ENCODE results near the gene PCBP4.

PCBP4 gene

DNA sequence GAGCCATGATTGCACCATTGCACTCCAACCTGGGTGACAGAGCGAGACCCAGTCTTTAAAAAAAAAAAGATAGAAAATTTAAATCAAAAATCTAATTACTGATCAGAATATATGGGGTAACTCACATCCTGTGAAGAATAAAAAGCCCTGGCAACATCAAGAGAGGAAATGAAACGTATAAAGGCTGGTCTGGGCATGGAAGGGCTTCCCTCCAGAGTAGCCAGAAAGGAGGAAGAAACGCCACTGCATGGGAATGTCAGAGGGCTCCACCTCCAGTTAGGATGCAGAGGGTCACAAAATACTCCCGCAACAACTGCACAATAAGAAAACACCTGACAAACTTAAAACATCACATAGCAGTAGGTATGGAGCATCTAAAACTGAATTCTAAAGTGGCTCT, 59.2 kb downstream of the PCBP4 start:
- Histone ChIP-seq H3K9me3 (ENCODE audit: control insufficient read depth in 1 of 2, low read length in 2 of 2) (peaks cover 0 to 6% of the 10 kb centered on the region in 2 donors), H3K4me1 (ENCODE audit: control insufficient read depth in 1 of 2, insufficient read depth in 2 of 2, low read length in 2 of 2) (no peaks in the 10 kb centered on the region), H3K27me3 (ENCODE audit: low read depth, low read length) (no peaks in the 10 kb centered on the region), H3K27ac (ENCODE audit: low read length) (no peak overlapping the region), H3K4me3 (ENCODE audit: low read depth in 1 of 2, low read length in 2 of 2) (no peak overlapping the region), H3K36me3 (ENCODE audit: control insufficient read depth in 1 of 2, insufficient read depth in 2 of 2, low read length in 2 of 2) (no peaks in the 10 kb centered on the region)

Data from muscle layer of duodenum (tissue), 2 donors.